ENCODE data around the gene EMD.

DNA sequence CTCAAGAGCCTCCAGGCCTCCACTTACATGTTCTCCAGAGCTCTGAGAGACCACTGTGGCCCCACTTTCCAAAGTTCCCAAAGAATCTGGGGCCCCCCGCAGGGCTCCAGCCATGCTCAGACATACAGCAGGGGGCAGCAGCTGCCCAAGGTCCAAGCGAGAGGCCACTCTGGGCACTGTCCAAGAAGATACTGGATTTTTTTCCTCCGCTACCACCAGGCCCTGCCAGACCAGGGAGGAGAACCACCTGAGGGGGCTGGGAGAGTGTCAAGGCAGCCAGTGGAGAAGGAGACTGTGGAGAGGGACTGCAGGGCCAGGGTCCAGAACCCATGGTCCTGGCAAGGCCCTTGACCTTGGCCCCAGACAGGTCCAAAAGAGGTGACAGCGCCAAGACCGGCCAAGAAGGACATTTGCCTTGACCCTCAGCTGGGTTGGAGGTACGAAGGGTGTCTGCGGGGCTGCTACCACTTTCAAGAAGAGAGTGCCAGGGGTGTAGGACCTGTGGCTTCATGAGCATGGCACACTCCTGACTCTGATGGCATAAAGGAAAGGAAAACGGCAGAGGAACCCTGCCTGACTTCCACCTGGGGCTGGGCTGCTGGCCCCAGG, 5.3 kb downstream of the EMD start:
- TF ChIP-seq, protein P1, sequence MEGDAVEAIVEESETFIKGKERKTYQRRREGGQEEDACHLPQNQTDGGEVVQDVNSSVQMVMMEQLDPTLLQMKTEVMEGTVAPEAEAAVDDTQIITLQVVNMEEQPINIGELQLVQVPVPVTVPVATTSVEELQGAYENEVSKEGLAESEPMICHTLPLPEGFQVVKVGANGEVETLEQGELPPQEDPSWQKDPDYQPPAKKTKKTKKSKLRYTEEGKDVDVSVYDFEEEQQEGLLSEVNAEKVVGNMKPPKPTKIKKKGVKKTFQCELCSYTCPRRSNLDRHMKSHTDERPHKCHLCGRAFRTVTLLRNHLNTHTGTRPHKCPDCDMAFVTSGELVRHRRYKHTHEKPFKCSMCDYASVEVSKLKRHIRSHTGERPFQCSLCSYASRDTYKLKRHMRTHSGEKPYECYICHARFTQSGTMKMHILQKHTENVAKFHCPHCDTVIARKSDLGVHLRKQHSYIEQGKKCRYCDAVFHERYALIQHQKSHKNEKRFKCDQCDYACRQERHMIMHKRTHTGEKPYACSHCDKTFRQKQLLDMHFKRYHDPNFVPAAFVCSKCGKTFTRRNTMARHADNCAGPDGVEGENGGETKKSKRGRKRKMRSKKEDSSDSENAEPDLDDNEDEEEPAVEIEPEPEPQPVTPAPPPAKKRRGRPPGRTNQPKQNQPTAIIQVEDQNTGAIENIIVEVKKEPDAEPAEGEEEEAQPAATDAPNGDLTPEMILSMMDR (IDR thresholded peaks at IDR 0.05) = no peak
- TF ChIP-seq ZFX (IDR thresholded peaks at IDR 0.05; ENCODE audit: borderline replicate concordance) = no peak
